H1 (cell line): Measurements from ENCODE around the gene SCAMP2. TPM values are rescaled to one million over a fixed set of nuclear protein-coding genes. Genes with fewer than 3 reads are reported as not detected.

Experiments
- CTCF ChIA-PET: fragments of 300-600 bp; sonication (Branson Sonifier 250); formaldehyde crosslinking; loops from one replicate; lab custom pipeline; 2021; ENCODE audit not compliant: partially characterized antibody; lab: Charles Lee
- POLR2A ChIA-PET: fragments of 300-600 bp; sonication (Branson Sonifier 250); formaldehyde crosslinking; loops from one replicate; lab custom pipeline; 2021; ENCODE audit warnings: inconsistent platforms; ENCODE audit not compliant: partially characterized antibody; lab: Charles Lee
- DNase-seq, 2 experiments: peaks; one replicate each; pipeline versions ENCODE4 v3.0.0 to v3.0.0-alpha.2; 2010 to 2022; ENCODE audit warnings: low spot score in 2 of 2, low read depth in 1 of 2, mixed read lengths in 1 of 2
- FAIRE-seq: peaks from 2 replicates; lab custom pipeline; 2011; peaks lifted over from hg19 to GRCh38; lab: Jason Lieb, UNC
- H2AFZ ChIP-seq: 2 replicates; pipeline ENCODE4 v1.8.1; 2012; ENCODE audit warnings: low read length, inconsistent platforms
- H2AK5ac ChIP-seq: 2 replicates; pipeline ENCODE4 v1.6.1; 2013; ENCODE audit warnings: low read depth, low read length
- H2BK120ac ChIP-seq: replicated peaks from 2 replicates; pipeline ENCODE3; 2013; ENCODE audit warnings: low read depth, low read length, inconsistent platforms
- H2BK12ac ChIP-seq: 2 replicates; pipeline ENCODE4 v1.6.1; 2013; ENCODE audit warnings: low read depth, low read length
- H2BK15ac ChIP-seq: 2 replicates; pipeline ENCODE4 v1.6.1; 2013; ENCODE audit warnings: low read length
- H2BK20ac ChIP-seq: 2 replicates; pipeline ENCODE4 v1.6.1; 2013; ENCODE audit warnings: low read length
- H2BK5ac ChIP-seq: 2 replicates; pipeline ENCODE4 v1.6.1; 2013; ENCODE audit warnings: low read depth, low read length
- H3K14ac ChIP-seq: 2 replicates; pipeline ENCODE4 v1.6.1; 2013; ENCODE audit warnings: inconsistent platforms; ENCODE audit not compliant: insufficient read length
- H3K18ac ChIP-seq: 2 replicates; pipeline ENCODE4 v1.6.1; 2013; ENCODE audit warnings: low read length; ENCODE audit errors: extremely low read depth
- H3K23ac ChIP-seq: 2 replicates; pipeline ENCODE4 v1.6.1; 2013; ENCODE audit warnings: inconsistent platforms; ENCODE audit not compliant: insufficient read length
- H3K23me2 ChIP-seq: 2 replicates; pipeline ENCODE4 v1.6.1; 2013; ENCODE audit warnings: low read depth, low read length
- H3K27ac ChIP-seq: 2 replicates; pipeline ENCODE4 v1.6.1; 2011; ENCODE audit warnings: low read depth, low read length, inconsistent platforms
- H3K27me3 ChIP-seq, 4 experiments: replicated peaks in 1 of 4; 1 replicate in 1 of 4; 2 replicates in 3 of 4; pipeline versions ENCODE4 v1.6.1 to v1.8.1; 2011 to 2013; ENCODE audit warnings: low read length in 3 of 4, mild to moderate bottlenecking in 3 of 4, inconsistent platforms in 2 of 4, mixed read lengths in 2 of 4, moderate library complexity in 1 of 4; ENCODE audit not compliant: control insufficient read depth in 3 of 4, insufficient read depth in 3 of 4; ENCODE audit errors: extremely low read depth in 1 of 4
- H3K36me3 ChIP-seq, 4 experiments: 2 replicates each; pipeline versions ENCODE4 v1.6.1 to v1.8.1; 2011 to 2013; ENCODE audit warnings: mild to moderate bottlenecking in 4 of 4, low read length in 3 of 4, moderate library complexity in 2 of 4, control low read depth in 1 of 4, inconsistent platforms in 1 of 4; ENCODE audit not compliant: insufficient read depth in 4 of 4, control insufficient read depth in 2 of 4
- H3K4ac ChIP-seq: replicated peaks from 2 replicates; pipeline ENCODE3; 2013; ENCODE audit warnings: low read length, low read depth, mixed read lengths, inconsistent platforms; ENCODE audit not compliant: insufficient read length
- H3K4me1 ChIP-seq, 4 experiments: replicated peaks in 1 of 4; 1 replicate in 1 of 4; 2 replicates in 3 of 4; pipeline versions ENCODE4 v1.6.1 to v1.8.1; 2011 to 2013; ENCODE audit warnings: low read length in 3 of 4, inconsistent platforms in 2 of 4, mixed read lengths in 1 of 4; ENCODE audit not compliant: insufficient read depth in 4 of 4, control insufficient read depth in 3 of 4
- H3K4me2 ChIP-seq, 2 experiments: 2 replicates each; pipeline versions ENCODE4 v1.6.1 to v1.8.1; 2011 to 2013; ENCODE audit warnings: low read depth in 2 of 2, low read length in 2 of 2, control low read depth in 1 of 2, inconsistent platforms in 1 of 2, mild to moderate bottlenecking in 1 of 2; ENCODE audit not compliant: insufficient read depth in 1 of 2
- H3K4me3 ChIP-seq, 4 experiments: fragments of 200-600, 300-600 bp in 1 of 4; sonication (generic), shearing (Covaris generic), sonication (Bioruptor Twin) in 1 of 4; 2 replicates each; pipeline versions ENCODE4 v1.5.1 to v1.8.1; 2011 to 2016; ENCODE audit warnings: low read length in 4 of 4, low read depth in 3 of 4, control low read depth in 2 of 4, inconsistent platforms in 2 of 4, mild to moderate bottlenecking in 2 of 4, mixed read lengths in 1 of 4, moderate library complexity in 1 of 4; ENCODE audit not compliant: insufficient read depth in 2 of 4; ENCODE audit errors: extremely low read depth in 1 of 4
- H3K56ac ChIP-seq: replicated peaks from 2 replicates; pipeline ENCODE3; 2013; ENCODE audit warnings: low read depth, mild to moderate bottlenecking, mixed read lengths, low read length, inconsistent platforms; ENCODE audit not compliant: insufficient read length
- H3K79me1 ChIP-seq: 2 replicates; pipeline ENCODE4 v1.6.1; 2013; ENCODE audit warnings: low read depth, low read length, control low read depth
- H3K79me2 ChIP-seq, 2 experiments: 2 replicates each; pipeline versions ENCODE4 v1.6.1 to v1.8.1; 2012 to 2013; ENCODE audit warnings: low read length in 2 of 2, mild to moderate bottlenecking in 2 of 2, inconsistent platforms in 1 of 2; ENCODE audit not compliant: insufficient read depth in 2 of 2, control insufficient read depth in 1 of 2
- H3K9ac ChIP-seq, 4 experiments: replicated peaks in 1 of 4; 1 replicate in 1 of 4; 2 replicates in 3 of 4; pipeline versions ENCODE4 v1.6.1 to v1.8.1; 2011 to 2013; ENCODE audit warnings: low read depth in 3 of 4, low read length in 3 of 4, control low read depth in 2 of 4, mild to moderate bottlenecking in 2 of 4, moderate library complexity in 2 of 4, inconsistent platforms in 1 of 4; ENCODE audit errors: extremely low read depth in 1 of 4
- H3K9me3 ChIP-seq, 2 experiments: 2 replicates each; pipeline versions ENCODE4 v1.6.1 to v1.8.1; 2012 to 2013; ENCODE audit warnings: mild to moderate bottlenecking in 2 of 2, moderate library complexity in 2 of 2, control low read depth in 1 of 2, inconsistent platforms in 1 of 2, low read depth in 1 of 2, low read length in 1 of 2, mixed read lengths in 1 of 2; ENCODE audit not compliant: insufficient read depth in 2 of 2
- H4K20me1 ChIP-seq, 2 experiments: replicated peaks in 1 of 2; 2 replicates each; pipeline versions ENCODE3 to v1.8.1; 2011 to 2013; ENCODE audit warnings: inconsistent platforms in 2 of 2, low read length in 2 of 2, mild to moderate bottlenecking in 1 of 2; ENCODE audit not compliant: insufficient read depth in 2 of 2, control insufficient read depth in 1 of 2
- H4K5ac ChIP-seq: 2 replicates; pipeline ENCODE4 v1.6.1; 2013; ENCODE audit warnings: low read length, low read depth, mixed read lengths, inconsistent platforms; ENCODE audit not compliant: insufficient read length
- H4K8ac ChIP-seq: 2 replicates; pipeline ENCODE4 v1.8.0; 2013; ENCODE audit warnings: mild to moderate bottlenecking, moderate library complexity, low read length, inconsistent platforms; ENCODE audit not compliant: insufficient read depth; ENCODE audit errors: extremely low read depth
- H4K91ac ChIP-seq: replicated peaks from 2 replicates; pipeline ENCODE3; 2013; ENCODE audit warnings: low read length, mixed read lengths, inconsistent platforms; ENCODE audit not compliant: insufficient read length
- CTBP2 ChIP-seq: IDR thresholded peaks from 2 replicates; pipeline ENCODE4 v1.7.0; 2011; ENCODE audit warnings: borderline replicate concordance, mild to moderate bottlenecking, moderate library complexity, mixed read lengths, low read length; ENCODE audit not compliant: insufficient read depth, insufficient read length
- MAX ChIP-seq: IDR thresholded peaks from 2 replicates; pipeline ENCODE4 v1.6.1; 2012; ENCODE audit warnings: inconsistent platforms
- POU5F1 ChIP-seq: IDR thresholded peaks from 2 replicates; pipeline ENCODE4 v1.6.1; 2011; ENCODE audit warnings: low read depth, mild to moderate bottlenecking, low read length, moderate library complexity
- SP4 ChIP-seq: IDR thresholded peaks from 2 replicates; pipeline ENCODE4 v1.6.1; 2012; ENCODE audit warnings: low read length, inconsistent platforms
- WGBS, 2 experiments: shearing (Covaris generic) in 1 of 2; methylation state at CpG; one replicate each; pipeline versions ENCODE4 v1.1.6 to v1.1.7; 2013 to 2015; ENCODE audit warnings: low lambda C conversion rate in 2 of 2, mixed read lengths in 2 of 2, inconsistent platforms in 1 of 2, low coverage in 1 of 2, missing lambda C conversion rate in 1 of 2; ENCODE audit not compliant: insufficient replicate concordance in 2 of 2, insufficient coverage in 1 of 2, insufficient read length in 1 of 2; ENCODE audit errors: extremely low coverage in 1 of 2, missing lambda C conversion rate in 1 of 2; 5-methylcytosine and 5-hydroxymethylcytosine counted together
- polyA plus RNA-seq, 7 experiments: library from polyadenylated mRNA; depleted of rRNA in 3 of 7; stranded (reverse) in 5 of 7; unstranded in 2 of 7; fragments of >200 nt in 5 of 7; fragments of 200-250 nt in 2 of 7; gene quantifications; 1 replicate in 5 of 7; 2 replicates in 1 of 7; 4 replicates in 1 of 7; pipeline versions ENCODE4 v1.2.1 to v1.2.3, GENCODE V29; 2011 to 2013; ENCODE audit warnings: missing spikeins in 2 of 7, mixed read lengths in 2 of 7
- total RNA-seq: library from RNA; stranded (reverse); fragmentation: NEBNext Ultra II Directional; extraction: Animal tissue kit (Norgen Biotek cat#: 25700); gene quantifications from 2 replicates; pipeline ENCODE4 v1.2.1, GENCODE V29; 2021

The SCAMP2 gene
- total and polyA plus RNA-seq, 2 of the 8 experiments (the other 6 are each of a cell fraction or from before 2014, with no cell fraction given): 41.7 to 131 TPM

GRCh38 chr15:74815961-74816360 lies 57.2 kb downstream of the SCAMP2 start:
- Histone ChIP-seq H2BK5ac (no peak overlapping the region), H3K79me1 (no peaks in the 10 kb centered on the region), H2BK15ac (no peak overlapping the region), H2BK120ac (no peak overlapping the region), H3K4me1 (peaks cover 0 to 7% (median 4%) of the 10 kb centered on the region in 4 experiments; a peak in 6 of 7 replicates), H3K27ac (no peak overlapping the region), H4K91ac (no peak overlapping the region), H3K14ac (no peak overlapping the region), H4K8ac (no peak overlapping the region), H2BK12ac (no peak overlapping the region), H3K4ac (no peak overlapping the region), H4K20me1 (no peaks in the 10 kb centered on the region), H3K9ac (no peak overlapping the region), H2AFZ (no peak overlapping the region), H3K4me2 (no peak overlapping the region), H3K9me3 (no peaks in the 10 kb centered on the region), H2AK5ac (no peak overlapping the region), H3K36me3 (no peaks in the 10 kb centered on the region), H3K4me3 (no peak overlapping the region), H3K18ac (no peak overlapping the region; the same call in 1 of the 2 replicates), H3K27me3 (no peaks in the 10 kb centered on the region), H3K23ac (no peak overlapping the region), H4K5ac (no peak overlapping the region), H3K56ac (no peak overlapping the region), H3K23me2 (no peaks in the 10 kb centered on the region), H2BK20ac (no peak overlapping the region), H3K79me2 (no peaks in the 10 kb centered on the region)
- CTCF ChIA-PET: interaction anchor here (0.6 to 6.5 kb wide), 14 partner anchors 9 to 239 kb away, joined by 3 to 64 read pairs (median 4); partner anchors contain the start of gene CPLX3
- WGBS, 2 experiments: 96% methylated on average over 15 of the region's 15 CpGs; no CpG with 5 or more reads in 1 of the 2 experiments
- POLR2A ChIA-PET: interaction anchor here (1.1 to 3.1 kb wide), 4 partner anchors 10 to 17 kb away, joined by 3 to 7 read pairs (median 4); partner anchors contain the start of gene CPLX3
- TF ChIP-seq POU5F1 (no peak), CTBP2 (no peak), SP4 (no peak), MAX (no peak)
- FAIRE-seq (no peak), DNase-seq (no peak)
